SK-N-DZ (cell line): Measurements from ENCODE around the gene B3GNT5. TPM values are rescaled to one million over a fixed set of nuclear protein-coding genes. Genes with fewer than 3 reads are reported as not detected.

Experiments
- DNase-seq: peaks from one replicate; pipeline ENCODE4 v3.0.0-alpha.2; 2015; ENCODE audit warnings: low spot score
- polyA plus RNA-seq, 2 experiments: library from polyadenylated mRNA; depleted of rRNA; stranded (reverse); fragments of >200 nt; gene quantifications; 2 replicates each; pipeline ENCODE4 v1.2.3, GENCODE V29; 2014

Gene B3GNT5, protein sequence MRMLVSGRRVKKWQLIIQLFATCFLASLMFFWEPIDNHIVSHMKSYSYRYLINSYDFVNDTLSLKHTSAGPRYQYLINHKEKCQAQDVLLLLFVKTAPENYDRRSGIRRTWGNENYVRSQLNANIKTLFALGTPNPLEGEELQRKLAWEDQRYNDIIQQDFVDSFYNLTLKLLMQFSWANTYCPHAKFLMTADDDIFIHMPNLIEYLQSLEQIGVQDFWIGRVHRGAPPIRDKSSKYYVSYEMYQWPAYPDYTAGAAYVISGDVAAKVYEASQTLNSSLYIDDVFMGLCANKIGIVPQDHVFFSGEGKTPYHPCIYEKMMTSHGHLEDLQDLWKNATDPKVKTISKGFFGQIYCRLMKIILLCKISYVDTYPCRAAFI
- polyA plus RNA-seq (2014; cell fraction: cytosol; rRNA removed): 11.9 and 12.0 TPM in 2 replicates
- polyA plus RNA-seq (2014; cell fraction: nucleus; rRNA removed): 7.5 and 8.6 TPM in 2 replicates

DNA sequence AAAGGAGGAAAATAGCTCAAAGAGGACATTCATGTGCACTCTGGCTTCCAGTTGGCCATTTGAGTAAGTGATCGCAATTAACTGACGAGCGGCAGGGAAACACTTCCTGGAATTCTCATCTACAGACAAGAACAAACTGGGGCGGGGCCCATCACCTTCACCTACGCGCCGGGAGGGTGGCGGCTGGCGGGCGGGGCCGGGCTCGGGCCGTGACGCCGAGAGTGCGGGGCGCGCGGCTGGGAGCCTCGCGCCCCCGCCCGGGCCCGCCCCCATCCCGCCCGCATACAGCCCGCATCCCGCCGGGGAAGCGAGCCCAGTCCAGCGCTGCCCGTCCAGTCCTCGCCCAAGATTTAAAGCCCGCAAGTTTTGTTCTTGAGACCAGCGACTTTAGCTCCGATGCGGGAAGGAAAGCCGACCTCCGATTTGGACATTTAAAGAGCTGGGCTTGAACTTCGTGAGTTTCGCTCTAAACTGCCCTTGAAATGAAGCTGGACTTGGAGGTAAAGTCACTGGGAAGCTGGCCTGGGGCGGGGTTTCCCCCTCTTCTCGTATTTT lies at the start of gene B3GNT5:
TSS of gene B3GNT5 (plus strand) at position 281 of the 555 bp plus-strand sequence. CDS start 16,546 bp downstream, outside the sequence.
- DNase-seq: peak; percentile 11

DNA sequence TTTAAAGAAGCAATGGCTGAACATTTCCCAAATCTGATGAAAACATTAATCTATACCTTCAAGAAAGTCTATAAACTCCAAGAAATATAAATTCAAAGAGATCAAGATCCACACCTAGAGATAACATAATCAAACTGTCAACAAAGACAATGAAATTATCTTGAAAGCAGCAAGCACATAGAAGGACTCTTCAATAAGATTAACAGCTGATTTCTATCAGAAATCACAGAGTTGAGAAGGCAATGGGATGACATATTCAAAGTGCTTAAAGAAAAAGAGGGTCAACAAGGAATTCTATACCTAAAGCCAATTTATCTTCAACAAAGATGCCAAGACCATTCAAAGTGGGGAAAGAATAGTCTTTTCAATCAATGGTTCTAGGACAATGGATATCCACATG lies 49.4 kb upstream of the B3GNT5 start:
- no peak for DNase-seq

- no peak for DNase-seq
Observed at GRCh38 chr3:183208260-183208659, 44.8 kb upstream of the B3GNT5 start.

GRCh38 chr3:183208800-183209199 lies 44.3 kb upstream of the B3GNT5 start:
- no peak for DNase-seq

- DNase-seq: no peak
Observed at GRCh38 chr3:183210341-183210740, 42.7 kb upstream of the B3GNT5 start.

DNA sequence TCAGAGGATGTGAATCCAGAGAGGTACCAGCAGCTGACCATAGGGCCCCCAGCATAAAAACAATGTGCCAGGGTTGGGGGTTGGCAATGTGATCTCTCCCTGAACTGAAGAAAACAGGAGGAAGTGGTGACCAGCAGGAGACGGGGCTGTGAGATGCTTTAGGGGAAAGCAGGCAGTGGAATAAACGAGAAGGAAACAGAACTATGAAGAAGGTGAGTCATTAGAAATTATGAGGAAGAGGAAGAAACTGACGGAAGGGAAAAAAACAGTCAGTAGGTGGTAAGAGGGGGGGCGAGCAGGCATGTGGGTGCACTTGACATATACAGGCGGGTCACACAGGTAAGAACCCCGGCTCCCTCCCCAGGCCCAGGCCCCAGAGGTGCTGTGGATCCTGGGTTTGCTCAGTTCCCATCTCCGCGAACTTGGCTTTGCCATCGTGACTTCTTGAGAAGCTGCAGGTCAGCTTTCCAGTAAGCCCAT lies 42.2 kb upstream of the B3GNT5 start:
- DNase-seq: no peak

GRCh38 chr3:183211352-183211751 lies 41.7 kb upstream of the B3GNT5 start:
- no peak for DNase-seq

- DNase-seq: no peak
Observed at GRCh38 chr3:183212096-183212495, 41.0 kb upstream of the B3GNT5 start.

DNA sequence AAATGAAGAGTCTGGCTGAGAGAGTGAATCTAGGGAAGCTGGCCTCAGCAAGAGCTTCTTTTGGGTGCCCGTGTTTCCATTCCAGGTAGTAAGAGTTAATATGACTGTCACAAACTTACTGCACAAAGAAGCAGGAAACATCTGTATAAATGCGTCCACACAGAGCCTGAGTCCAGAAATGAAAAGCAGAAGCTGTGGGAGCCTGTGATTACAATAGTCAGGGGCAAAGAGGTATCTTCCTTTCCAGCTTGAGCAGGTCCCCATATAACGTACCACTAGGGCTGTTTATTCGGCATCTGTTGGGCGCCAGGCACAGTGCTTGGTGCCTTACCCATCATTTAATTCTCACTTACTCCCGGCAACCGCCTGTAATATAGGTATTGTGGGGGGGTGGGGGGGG lies 40.5 kb upstream of the B3GNT5 start:
- no peak for DNase-seq

DNA sequence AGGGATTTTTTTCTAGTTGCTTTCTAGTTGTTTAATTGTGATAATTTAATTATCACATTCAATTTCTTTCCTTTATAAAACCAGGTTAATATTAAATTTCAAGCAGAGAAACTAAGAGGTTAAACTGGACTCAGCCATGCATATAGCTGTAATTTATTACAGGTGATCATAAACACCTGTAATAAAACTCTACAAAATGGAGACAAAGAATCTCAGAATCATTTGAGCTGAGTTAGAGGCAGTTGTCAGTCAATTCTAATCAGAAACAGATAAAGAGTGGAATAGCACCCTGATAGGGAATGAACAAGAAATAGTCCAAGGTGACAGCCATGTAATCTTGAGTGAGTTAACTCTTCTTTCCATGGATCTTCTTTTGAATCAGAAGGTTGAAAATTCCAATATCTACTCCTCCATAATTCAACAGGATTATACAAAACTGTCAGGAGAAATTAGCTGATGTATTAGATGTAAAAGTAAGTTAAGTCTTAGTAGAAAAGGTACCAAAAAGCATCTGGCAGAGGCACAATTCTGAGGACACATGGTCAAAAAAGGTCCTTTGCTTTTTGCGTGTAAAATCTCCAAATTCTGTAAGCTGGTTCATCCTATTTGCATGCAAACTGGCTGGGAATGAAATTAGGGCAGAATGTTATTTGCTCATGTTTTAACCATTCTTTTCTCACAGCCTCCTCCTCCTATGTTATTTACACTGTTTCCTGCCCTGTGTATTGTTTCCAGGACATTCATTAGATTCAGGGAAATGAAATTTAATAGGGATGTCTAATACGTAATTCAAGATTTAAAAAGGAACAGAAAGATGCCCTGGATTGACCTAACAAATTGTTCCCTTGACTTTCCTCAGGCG lies 39.4 kb upstream of the B3GNT5 start:
- DNase-seq: no peak

GRCh38 chr3:183214277-183214612 lies 38.8 kb upstream of the B3GNT5 start:
- DNase-seq: no peak

DNA sequence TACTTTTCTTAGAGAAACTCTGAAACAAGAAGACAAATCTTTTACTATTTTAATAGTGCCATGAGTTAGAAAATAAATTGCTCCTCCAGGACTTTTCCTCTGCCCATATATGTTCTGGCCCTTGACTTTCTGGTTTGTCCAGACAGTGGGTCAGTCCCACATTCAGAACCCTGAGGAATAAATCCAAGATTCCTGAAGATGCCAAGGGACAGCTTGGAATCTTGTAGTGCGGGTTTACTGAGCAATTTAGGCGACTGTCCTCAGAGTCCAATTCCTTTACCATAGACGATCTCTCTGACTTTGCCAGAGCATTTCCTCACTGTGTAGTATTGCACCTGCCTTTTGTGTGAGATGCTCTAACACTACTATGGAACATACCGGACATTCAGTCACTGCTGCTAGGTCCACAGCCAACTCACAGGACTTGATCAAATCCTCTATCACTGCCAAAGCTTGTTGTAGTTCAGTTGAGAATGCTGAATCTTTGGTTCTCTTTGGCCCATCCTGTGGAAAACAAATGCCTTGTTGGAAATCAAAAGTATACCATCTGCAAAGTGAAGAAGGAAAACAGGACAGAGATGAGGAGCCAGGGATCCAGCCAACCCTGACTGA lies 37.4 kb upstream of the B3GNT5 start:
- no peak for DNase-seq

DNA sequence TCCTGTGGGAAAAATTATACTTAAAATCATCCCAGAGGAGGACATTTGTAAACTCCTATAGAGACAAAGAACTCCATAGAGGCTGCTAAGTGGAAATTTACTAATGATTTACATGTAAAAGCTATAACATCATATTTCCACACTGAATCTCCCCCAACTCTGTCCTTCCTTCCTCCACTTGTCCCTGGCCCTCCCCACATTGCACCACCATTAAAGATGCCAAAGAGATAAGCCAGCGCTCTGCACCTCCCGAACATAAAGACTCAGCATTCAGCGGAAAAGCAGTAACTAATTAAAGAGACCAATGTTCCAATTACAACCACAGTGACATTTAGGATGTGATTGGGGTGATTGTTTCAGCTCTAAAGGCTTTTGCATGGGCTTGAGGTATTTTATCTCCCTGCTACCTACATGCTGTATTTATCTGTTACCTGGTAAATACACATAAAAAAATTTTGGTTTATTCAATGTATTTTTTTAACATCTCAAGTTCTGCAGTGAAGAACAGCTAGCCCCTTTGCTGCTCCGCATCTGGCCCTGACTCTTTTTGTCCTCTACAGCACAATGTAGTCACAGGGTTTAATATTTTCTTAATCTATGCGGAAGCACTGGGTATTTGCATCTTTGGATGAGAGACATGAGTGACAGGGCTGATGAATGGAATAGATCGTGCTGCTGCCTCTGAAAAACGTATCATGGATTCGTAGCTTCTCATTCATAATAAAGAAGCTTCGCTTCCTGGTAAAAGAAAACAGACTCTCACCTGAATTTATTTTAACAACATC lies 35.3 kb upstream of the B3GNT5 start:
- no peak for DNase-seq

- DNase-seq: no peak
Observed at GRCh38 chr3:183218826-183219225, 34.2 kb upstream of the B3GNT5 start.

- DNase-seq: no peak
Observed at GRCh38 chr3:183220828-183221227, 32.2 kb upstream of the B3GNT5 start.

DNA sequence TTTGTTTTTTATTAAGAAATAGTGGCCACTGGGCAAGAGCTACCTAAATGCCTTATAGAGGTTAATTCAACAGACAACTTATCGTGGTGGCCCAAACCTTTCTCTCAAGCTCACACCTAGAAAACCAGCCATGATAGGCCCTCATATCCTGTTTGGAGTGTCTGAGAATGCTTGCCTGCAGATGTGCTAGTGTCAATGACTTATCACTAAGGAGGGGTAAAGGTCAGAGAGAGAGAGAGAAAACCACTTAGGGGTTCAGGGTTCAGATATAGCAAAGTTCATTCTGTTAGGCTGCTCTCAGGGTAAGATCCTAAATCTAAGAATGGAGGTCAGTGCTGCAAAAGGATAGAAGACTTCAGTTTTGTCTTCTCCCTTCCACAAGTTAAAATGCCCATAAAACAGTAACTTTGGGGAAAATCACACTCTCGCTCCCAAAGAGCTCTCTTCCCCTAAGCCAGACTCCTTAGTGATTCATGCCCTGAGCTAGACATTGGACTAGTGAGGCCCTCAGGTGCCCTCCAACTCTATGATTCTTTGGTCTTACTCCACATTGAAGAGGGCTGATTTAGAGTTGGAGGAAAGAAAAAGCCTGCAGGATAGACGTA lies 30.3 kb upstream of the B3GNT5 start:
- DNase-seq: no peak

GRCh38 chr3:183224180-183224970 lies 28.7 kb upstream of the B3GNT5 start:
- no peak for DNase-seq

GRCh38 chr3:183226333-183226890 lies 26.6 kb upstream of the B3GNT5 start:
- DNase-seq: no peak

GRCh38 chr3:183227586-183227985 lies 25.5 kb upstream of the B3GNT5 start:
- no peak for DNase-seq
